A549 treated with DMSO at 1 μM for 4 hours (cell line): Measurements from ENCODE around the gene UBE2C. TPM values are rescaled to one million over a fixed set of nuclear protein-coding genes. Genes with fewer than 3 reads are reported as not detected.

Experiments
- total RNA-seq: library from RNA; stranded (reverse); fragments of 200-300 nt; extraction: Qiagen RNA extraction; gene quantifications from 5 replicates; pipeline ENCODE4 v1.2.3, GENCODE V29; 2022; ENCODE audit warnings: low read depth

Gene UBE2C
- 225 to 256 TPM (median 248 TPM) in 5 replicates for total RNA-seq

GRCh38 chr20:45812157-45813005, at the start of gene UBE2C:
TSS of gene UBE2C (plus strand) at chr20:45812644. CDS start at chr20:45812696, 52 bp downstream.

GRCh38 chr20:45827030-45827652, 14.7 kb downstream of the UBE2C start, which contains the start of gene TNNC2:
TSS of gene TNNC2 (minus strand) at chr20:45827312. CDS start at chr20:45827248, 64 bp downstream.

GRCh38 chr20:45833030-45833882, 20.8 kb downstream of the UBE2C start, which contains the start of gene SNX21:
TSS of gene SNX21 (plus strand) at chr20:45833799. CDS start at chr20:45833920, 121 bp downstream.

GRCh38 chr20:45857114-45857881, 44.9 kb downstream of the UBE2C start, which contains the start of the genes ACOT8 and ZSWIM3:
TSS of gene ACOT8 (minus strand) at chr20:45857392. CDS start at chr20:45857315, 77 bp downstream.
TSS of gene ZSWIM3 (plus strand) at chr20:45857614. CDS start at chr20:45857826, 212 bp downstream.

Other genes with a start within 250 kb of the UBE2C start
- not detected in 5 replicates for gene WFDC8, start 233.4 kb upstream of the UBE2C start, total RNA-seq
- gene WFDC10A, start 182.9 kb upstream of the UBE2C start, total RNA-seq, result not detected in 5 replicates
- not detected in 5 replicates for gene WFDC9, start 181.4 kb upstream of the UBE2C start, total RNA-seq
- not detected in 5 replicates for gene WFDC11, start 142.4 kb upstream of the UBE2C start, total RNA-seq
- gene WFDC13, start 110.6 kb upstream of the UBE2C start, total RNA-seq, result not detected in 5 replicates
- gene WFDC10B, start 107.6 kb upstream of the UBE2C start, total RNA-seq, result not detected in 5 replicates
- not detected in 5 replicates for gene SPINT4, start 90.3 kb upstream of the UBE2C start, total RNA-seq
- 0.23 TPM in 1 of 5 replicates, not detected in the others for gene WFDC3, start 20.8 kb upstream of the UBE2C start, total RNA-seq
- 30.7 to 37.6 TPM (median 36.3 TPM) in 5 replicates for gene DNTTIP1, start 20.7 kb upstream of the UBE2C start, total RNA-seq
- gene TNNC2, start 14.7 kb downstream of the UBE2C start, total RNA-seq, result 0.31 TPM in 1 of 5 replicates, not detected in the others
- gene SNX21, start 21.2 kb downstream of the UBE2C start, total RNA-seq, result 8.8 to 13.0 TPM (median 11.6 TPM) in 5 replicates
- 18.7 to 21.8 TPM (median 19.5 TPM) in 5 replicates for gene ACOT8, start 44.7 kb downstream of the UBE2C start, total RNA-seq
- gene ZSWIM3, start 45.0 kb downstream of the UBE2C start, total RNA-seq, result 1.4 to 1.8 TPM (median 1.5 TPM) in 5 replicates
- gene ZSWIM1, start 68.6 kb downstream of the UBE2C start, total RNA-seq, result 6.2 to 7.6 TPM (median 6.8 TPM) in 5 replicates
- gene SPATA25, start 75.0 kb downstream of the UBE2C start, total RNA-seq, result 0.43 to 0.75 TPM (median 0.67 TPM) in 4 of 5 replicates, not detected in the other
- 0.88 to 1.3 TPM (median 1.2 TPM) in 5 replicates for gene NEURL2, start 78.6 kb downstream of the UBE2C start, total RNA-seq
- gene CTSA, start 78.7 kb downstream of the UBE2C start, total RNA-seq, result 101 to 131 TPM (median 116 TPM) in 5 replicates
- gene PLTP, start 99.5 kb downstream of the UBE2C start, total RNA-seq, result 1.4 to 2.1 TPM (median 1.9 TPM) in 5 replicates
- gene PCIF1, start 122.0 kb downstream of the UBE2C start, total RNA-seq, result 31.8 to 36.3 TPM (median 32.2 TPM) in 5 replicates
- gene ZNF335, start 159.6 kb downstream of the UBE2C start, total RNA-seq, result 8.4 to 11.2 TPM (median 10.1 TPM) in 5 replicates
- 0.62 to 0.97 TPM (median 0.87 TPM) in 5 replicates for gene MMP9, start 196.3 kb downstream of the UBE2C start, total RNA-seq
- 11.4 to 17.7 TPM (median 12.1 TPM) in 5 replicates for gene SLC12A5, start 216.6 kb downstream of the UBE2C start, total RNA-seq